Colonic mucosa (tissue), 4 donors: Measurements from ENCODE around the gene PSAPL1. TPM values are rescaled to one million over a fixed set of nuclear protein-coding genes. Genes with fewer than 3 reads are reported as not detected.

Source experiments
- DNase-seq: peaks from one replicate; pipeline ENCODE4 v3.0.0-alpha.2; 2020
- H3K27ac ChIP-seq: fragments of 200-600 bp; one replicate; pipeline ENCODE4 v1.8.0; 2021
- H3K27me3 ChIP-seq: fragments of 200-600 bp; one replicate; pipeline ENCODE4 v1.8.0; 2021
- H3K36me3 ChIP-seq: fragments of 200-600 bp; one replicate; pipeline ENCODE4 v1.8.0; 2021
- H3K4me1 ChIP-seq: fragments of 200-600 bp; one replicate; pipeline ENCODE4 v1.8.0; 2021; ENCODE audit warnings: mild to moderate bottlenecking
- H3K4me3 ChIP-seq: fragments of 200-600 bp; one replicate; pipeline ENCODE4 v1.8.0; 2021
- H3K9ac ChIP-seq, 2 donors: one replicate each; pipeline ENCODE4 v1.7.0; 2013; ENCODE audit warnings: control low read depth in 2 of 2, low read depth in 2 of 2, low read length in 2 of 2
- H3K9me3 ChIP-seq: fragments of 200-600 bp; one replicate; pipeline ENCODE4 v1.8.0; 2021
- CTCF ChIP-seq: fragments of 200-600 bp; IDR thresholded peaks from one replicate; pipeline ENCODE4 v1.8.0; 2022; ENCODE audit warnings: antibody characterized with exemption, mild to moderate bottlenecking
- intact Hi-C: fragments of 100-400 bp; cut with DNase I; formaldehyde crosslinking; loops from one replicate; pipeline ENCODE4 v1.14.1; 2022
- total RNA-seq, 2 donors: library from RNA; stranded (reverse); fragmentation: NEBNext Ultra II Directional in 1 of 2; extraction: Animal tissue kit (Norgen Biotek cat#: 25700) in 1 of 2; gene quantifications; one replicate each; pipeline ENCODE4 v1.2.1, GENCODE V29; 2021
- donor health status: healthy.
- donor health status: DM: no; HTN: no; CAD: no.
- donor health status: DM: no; HTN: no; CAD: no.

The PSAPL1 gene
- total RNA-seq, 2 donors from 2014 or later, result not detected

- intact Hi-C loops, result no loop called here
- no peak overlapping the region for H3K27ac ChIP-seq
- no peak for DNase-seq
- H3K9ac ChIP-seq, result no peak overlapping the region
- H3K4me3 ChIP-seq, result no peak overlapping the region
- no peaks in the 10 kb centered on the region for H3K9me3 ChIP-seq
- H3K27me3 ChIP-seq, result no peaks in the 10 kb centered on the region
- no peaks in the 10 kb centered on the region for H3K36me3 ChIP-seq
- TF ChIP-seq CTCF, result no peak
- H3K4me1 ChIP-seq, result no peaks in the 10 kb centered on the region
Observed at GRCh38 chr4:7387925-7388324, 46.8 kb downstream of the PSAPL1 start.

GRCh38 chr4:7384929-7385890 is 49.5 kb downstream of the PSAPL1 start:
- H3K27me3 ChIP-seq, result no peaks in the 10 kb centered on the region
- intact Hi-C loops, result no loop called here
- H3K4me1 ChIP-seq, result no peaks in the 10 kb centered on the region
- H3K4me3 ChIP-seq, result no peak overlapping the region
- TF ChIP-seq CTCF, result no peak
- DNase-seq, result no peak
- no peak overlapping the region for H3K9ac ChIP-seq
- no peaks in the 10 kb centered on the region for H3K36me3 ChIP-seq
- H3K9me3 ChIP-seq, result no peaks in the 10 kb centered on the region
- H3K27ac ChIP-seq, result no peak overlapping the region

- H3K9ac ChIP-seq, result no peak overlapping the region
- TF ChIP-seq CTCF, result no peak
- no peak overlapping the region for H3K27ac ChIP-seq
- no peak for DNase-seq
- no peak overlapping the region for H3K4me3 ChIP-seq
- H3K36me3 ChIP-seq, result no peaks in the 10 kb centered on the region
- H3K4me1 ChIP-seq, result no peaks in the 10 kb centered on the region
- H3K9me3 ChIP-seq, result no peaks in the 10 kb centered on the region
- no peaks in the 10 kb centered on the region for H3K27me3 ChIP-seq
- intact Hi-C loops, result no loop called here
Observed at GRCh38 chr4:7384003-7384928, 50.5 kb downstream of the PSAPL1 start.

- no peaks in the 10 kb centered on the region for H3K36me3 ChIP-seq
- H3K9ac ChIP-seq, result no peak overlapping the region
- intact Hi-C loops, result no loop called here
- no peaks in the 10 kb centered on the region for H3K27me3 ChIP-seq
- no peaks in the 10 kb centered on the region for H3K9me3 ChIP-seq
- no peak for DNase-seq
- H3K27ac ChIP-seq, result no peak overlapping the region
- no peak for TF ChIP-seq CTCF
- no peaks in the 10 kb centered on the region for H3K4me1 ChIP-seq
- no peak overlapping the region for H3K4me3 ChIP-seq
Observed at GRCh38 chr4:7383266-7383665, 51.5 kb downstream of the PSAPL1 start.

GRCh38 chr4:7382634-7383014 is 52.1 kb downstream of the PSAPL1 start:
- no peak for DNase-seq

More at GRCh38 chr4:7382634-7383014, 52.1 kb downstream of the PSAPL1 start:
- no peak overlapping the region for H3K4me3 ChIP-seq
- no peak overlapping the region for H3K27ac ChIP-seq
- no peaks in the 10 kb centered on the region for H3K4me1 ChIP-seq
- no peaks in the 10 kb centered on the region for H3K27me3 ChIP-seq
- H3K36me3 ChIP-seq, result no peaks in the 10 kb centered on the region
- intact Hi-C loops, result no loop called here
- no peak overlapping the region for H3K9ac ChIP-seq
- TF ChIP-seq CTCF, result no peak
- H3K9me3 ChIP-seq, result no peaks in the 10 kb centered on the region
